GM10266 (cell line): Measurements from ENCODE around the gene CYP4F22.
A peak's percentile ranks its signal among the peaks of the same experiment; 100 is the strongest.

Experiments used
- DNase-seq: peaks from one replicate; pipeline ENCODE4 v3.0.0; 2012; ENCODE audit errors: extremely low spot score
- CTCF ChIP-seq: IDR thresholded peaks from 2 replicates; pipeline ENCODE4 v1.5.1; 2012; ENCODE audit warnings: mild to moderate bottlenecking, low read depth; ENCODE audit not compliant: control insufficient read depth, insufficient read depth; ENCODE audit errors: missing control alignments

Gene CYP4F22

GRCh38 chr19:15577184-15577771 is 69.0 kb downstream of the CYP4F22 start:
- DNase-seq: no peak

GRCh38 chr19:15583346-15583745 is 75.0 kb downstream of the CYP4F22 start:
- no peak for DNase-seq
- no peak for TF ChIP-seq CTCF

More at GRCh38 chr19:15577184-15577771, 69.0 kb downstream of the CYP4F22 start:
- TF ChIP-seq CTCF: no peak

DNA sequence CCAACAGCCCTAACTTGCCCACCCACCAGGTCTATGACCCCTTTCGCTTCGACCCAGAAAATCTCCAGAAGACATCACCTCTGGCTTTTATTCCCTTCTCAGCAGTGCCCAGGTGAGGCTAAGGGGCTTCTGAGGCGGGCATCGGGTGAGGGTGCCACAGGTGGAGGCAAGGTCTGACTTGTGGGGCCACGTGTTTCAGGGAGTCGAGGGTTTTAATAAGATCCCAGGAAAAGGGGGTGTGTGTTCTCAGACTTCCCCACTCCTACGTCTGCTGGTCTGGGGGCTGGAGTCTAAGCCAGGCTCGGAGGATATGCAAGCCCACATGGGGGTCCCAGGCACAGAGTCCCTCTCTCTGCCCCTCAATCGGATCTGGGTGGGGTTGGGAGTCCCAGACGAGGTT is 75.8 kb downstream of the CYP4F22 start:
- no peak for DNase-seq

GRCh38 chr19:15584541-15585115 is 76.3 kb downstream of the CYP4F22 start:
- TF ChIP-seq CTCF: peak; percentile 96

More for the DNA sequence above, 75.8 kb downstream of the CYP4F22 start:
- TF ChIP-seq CTCF: no peak

GRCh38 chr19:15587663-15588062 is 79.3 kb downstream of the CYP4F22 start:
- DNase-seq: no peak
- no peak for TF ChIP-seq CTCF

More at GRCh38 chr19:15584541-15585115, 76.3 kb downstream of the CYP4F22 start:
- DNase-seq: peak; percentile 81

DNA sequence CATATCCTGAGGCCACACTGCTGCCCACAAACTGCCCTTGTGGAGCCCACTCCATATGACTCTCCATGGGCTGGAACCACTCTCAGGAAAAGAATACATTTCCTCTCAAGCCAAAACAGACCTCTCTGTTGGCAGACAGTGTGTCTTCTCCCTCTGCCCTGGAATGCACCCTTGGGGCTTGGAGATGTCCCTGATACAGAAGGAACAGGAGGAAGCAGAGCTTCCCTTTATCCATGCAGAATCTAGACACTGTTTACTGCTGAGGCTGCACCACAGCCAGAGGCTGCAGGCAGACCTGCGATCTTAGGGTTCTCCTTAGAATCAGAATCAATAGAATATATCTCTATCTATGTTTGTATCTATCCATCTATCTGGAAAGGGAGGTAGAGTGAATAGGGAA is 79.9 kb downstream of the CYP4F22 start:
- DNase-seq: no peak
- TF ChIP-seq CTCF: no peak

- no peak for TF ChIP-seq CTCF
- DNase-seq: no peak
Measured at GRCh38 chr19:15589760-15590451, 81.6 kb downstream of the CYP4F22 start.
